HG02571 (cell line): ENCODE measurements around the gene C11orf21.
"Not testable (repeated sequence)": the region's sequence is repeated elsewhere in the genome, so short reads cannot be mapped to it uniquely, and the experiment has no call there.

Experiments used
- ATAC-seq: cut with Tn5 transposase; IDR thresholded peaks from one replicate; pipeline ENCODE4 v1.9.1; 2021; ENCODE audit warnings: mild to moderate bottlenecking, moderate library complexity; ENCODE audit not compliant: unreplicated experiment

C11orf21 gene

DNA sequence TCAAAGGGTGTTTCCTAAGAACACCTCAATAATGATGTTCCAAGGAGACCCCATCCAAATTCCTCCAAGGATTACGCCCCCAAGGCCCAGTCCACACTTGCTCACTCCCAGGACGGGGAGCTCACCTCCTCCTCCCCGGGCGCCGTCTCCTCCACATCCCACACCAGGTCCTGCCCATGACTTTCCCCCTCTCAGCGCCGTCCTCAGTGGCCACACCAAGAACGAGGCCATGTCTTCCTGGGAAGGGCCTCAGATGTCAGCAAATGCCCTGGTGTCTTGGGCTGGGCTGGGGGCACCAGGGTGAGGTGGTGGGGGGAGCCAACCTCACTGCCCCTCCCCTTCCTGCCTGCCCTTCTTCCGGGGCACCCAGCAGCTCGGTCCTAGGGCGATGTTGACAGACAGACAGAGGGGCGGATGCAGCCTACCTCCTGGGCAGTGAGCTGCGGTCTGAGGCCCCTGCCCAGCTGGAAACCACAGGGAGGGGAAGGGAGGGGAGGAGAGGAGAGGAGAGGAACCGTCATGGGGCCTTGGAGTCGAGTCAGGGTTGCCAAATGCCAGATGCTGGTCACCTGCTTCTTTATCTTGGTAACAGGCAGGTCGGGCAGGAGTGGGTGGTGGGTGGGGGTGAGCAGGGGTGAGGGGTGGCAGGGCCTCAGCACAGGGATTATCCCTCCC, at the start of gene C11orf21, which contains the start of gene TSPAN32:
Gene C11orf21 (minus strand): TSS at position 288 of the 675 bp plus-strand sequence. CDS start 110 bp downstream, at position 178.
Gene TSPAN32 (plus strand): TSS at position 383 of the 675 bp plus-strand sequence. CDS start 137 bp downstream, at position 520.
- ATAC-seq: peak; percentile 52

DNA sequence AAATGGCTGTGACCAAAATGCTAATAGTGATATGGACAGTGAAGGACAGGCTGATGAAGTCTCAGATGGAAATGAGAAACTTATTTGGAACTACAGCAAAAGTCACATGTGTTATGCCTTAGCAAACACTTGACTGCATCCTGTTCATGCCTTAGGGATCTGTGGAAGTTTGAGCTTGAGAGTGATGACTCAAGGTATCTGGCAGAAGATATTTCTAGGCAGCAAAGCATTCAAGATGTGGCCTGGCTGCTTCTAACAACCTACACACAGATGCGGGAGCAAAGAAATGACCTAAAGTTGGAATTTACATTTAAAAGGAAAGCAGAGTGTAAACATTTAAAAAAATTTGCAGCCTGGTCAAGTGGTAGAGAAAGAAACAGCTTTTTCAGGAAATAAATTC, 47.3 kb upstream of the C11orf21 start:
- ATAC-seq: no peak

DNA sequence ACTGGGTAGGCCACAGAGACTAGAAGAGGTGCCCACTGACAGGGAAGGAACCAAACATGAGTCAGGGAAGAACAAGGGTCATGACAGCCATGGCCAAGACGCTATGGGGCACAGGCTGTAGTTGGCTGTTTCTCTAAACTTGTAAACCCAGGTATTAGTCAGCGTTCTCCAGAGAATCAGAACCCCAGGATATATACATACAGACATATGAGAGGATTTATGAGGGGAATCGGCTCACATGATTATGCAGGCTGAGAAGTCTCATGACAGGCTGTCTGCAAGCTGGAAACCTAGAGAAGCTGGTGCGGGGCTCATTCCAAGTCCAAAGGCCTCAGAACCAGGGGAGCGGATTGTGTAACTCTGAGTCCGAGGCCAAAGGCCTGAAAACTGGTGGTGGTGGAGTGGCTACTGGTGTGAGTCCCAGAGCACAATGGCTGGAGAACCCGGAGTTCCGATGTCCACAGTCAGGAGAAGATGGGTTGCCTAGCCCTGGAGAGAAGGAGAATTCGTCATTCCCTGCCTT, 45.7 kb upstream of the C11orf21 start:
- ATAC-seq: no peak

DNA sequence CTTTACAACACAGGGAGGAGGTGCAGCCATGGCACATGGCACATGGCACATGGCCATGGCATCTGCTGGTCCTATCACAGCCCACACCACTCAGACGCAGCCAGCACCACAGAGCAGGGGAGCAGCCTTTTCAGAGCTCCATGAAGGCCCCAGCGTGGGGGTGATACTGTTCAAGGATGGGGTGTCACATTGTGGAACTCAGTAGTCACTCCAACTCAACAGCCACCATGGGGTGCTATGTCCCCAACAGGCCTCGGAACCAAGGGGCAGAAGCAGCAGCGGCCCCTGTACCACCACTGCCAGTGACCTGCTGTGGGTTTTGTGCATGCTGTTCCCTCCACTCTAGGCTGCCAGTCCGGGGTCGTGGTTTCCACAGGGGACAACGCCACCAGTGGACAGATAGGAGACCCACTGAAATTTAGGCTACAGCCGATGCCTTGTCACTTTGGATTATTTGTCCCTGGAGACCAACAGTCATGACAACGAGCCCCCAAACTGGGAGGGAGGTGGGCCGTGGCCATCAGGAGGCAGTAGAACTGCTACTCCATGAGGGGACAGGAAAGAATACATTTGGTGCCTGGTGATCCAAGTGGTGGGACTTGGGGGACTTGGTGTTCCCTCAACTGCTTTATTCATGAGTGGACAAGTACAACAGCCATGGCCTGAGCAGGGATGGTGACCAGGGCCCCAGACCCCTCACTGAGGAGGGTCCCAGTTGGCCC, 45.0 kb upstream of the C11orf21 start:
- ATAC-seq: no peak

DNA sequence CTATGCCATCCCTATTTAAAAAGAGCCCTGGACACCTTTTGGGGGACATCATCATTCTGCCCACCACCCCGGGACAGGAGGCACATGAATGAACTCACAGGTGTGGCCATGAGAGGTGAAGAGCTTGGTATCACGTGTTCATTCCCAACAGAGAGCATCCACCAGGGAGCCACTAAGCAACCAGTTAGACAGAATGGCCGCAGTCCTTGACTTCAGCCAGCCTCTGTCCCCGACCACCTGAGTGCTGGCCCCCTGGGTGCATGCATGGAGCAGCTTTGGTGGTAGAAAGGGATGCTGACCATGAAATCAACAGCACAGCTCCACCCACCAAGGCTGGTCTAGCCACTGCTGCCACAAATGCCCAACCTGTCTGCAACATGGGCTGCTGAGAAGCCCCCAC, 44.3 kb upstream of the C11orf21 start:
- ATAC-seq: no peak

DNA sequence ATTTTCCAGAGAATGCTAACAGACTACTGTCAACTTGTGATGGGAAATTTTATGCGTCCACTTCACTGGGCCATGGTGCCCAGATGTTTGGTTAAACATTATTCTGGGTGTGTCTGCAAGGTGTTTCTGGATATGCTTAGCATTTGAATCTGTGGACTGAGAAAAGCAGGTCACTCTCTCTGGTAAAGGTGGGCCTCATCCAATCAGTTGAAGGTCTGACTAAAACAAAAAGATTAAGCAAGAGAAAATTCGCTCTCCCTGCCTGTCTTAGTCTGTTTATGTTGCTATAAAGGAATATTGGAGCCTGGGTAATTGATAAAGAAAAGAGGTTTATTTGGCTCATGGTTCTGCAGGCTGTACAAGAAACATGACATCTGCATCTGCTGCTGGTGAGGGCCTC, 43.3 kb upstream of the C11orf21 start:
- no peak for ATAC-seq

DNA sequence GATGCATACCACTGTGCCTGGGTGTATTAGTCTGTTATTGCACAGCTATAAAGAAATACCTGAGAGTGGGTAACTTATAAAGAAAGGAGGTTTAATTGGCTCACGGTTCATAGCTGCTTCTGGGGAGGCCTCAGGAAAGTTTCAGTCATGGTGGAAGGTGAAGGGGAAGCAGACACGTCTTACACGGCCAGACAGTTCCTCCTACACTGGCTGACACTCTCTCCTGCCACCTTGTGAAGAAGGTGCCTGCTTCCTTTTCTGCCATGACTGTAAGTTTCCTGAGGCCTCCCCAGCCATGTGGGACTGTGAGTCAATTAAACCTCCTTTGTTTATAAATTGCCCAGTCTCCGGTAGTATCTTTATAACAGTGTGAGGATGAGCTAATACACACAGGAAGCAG, 41.8 kb upstream of the C11orf21 start:
- ATAC-seq: no peak

DNA sequence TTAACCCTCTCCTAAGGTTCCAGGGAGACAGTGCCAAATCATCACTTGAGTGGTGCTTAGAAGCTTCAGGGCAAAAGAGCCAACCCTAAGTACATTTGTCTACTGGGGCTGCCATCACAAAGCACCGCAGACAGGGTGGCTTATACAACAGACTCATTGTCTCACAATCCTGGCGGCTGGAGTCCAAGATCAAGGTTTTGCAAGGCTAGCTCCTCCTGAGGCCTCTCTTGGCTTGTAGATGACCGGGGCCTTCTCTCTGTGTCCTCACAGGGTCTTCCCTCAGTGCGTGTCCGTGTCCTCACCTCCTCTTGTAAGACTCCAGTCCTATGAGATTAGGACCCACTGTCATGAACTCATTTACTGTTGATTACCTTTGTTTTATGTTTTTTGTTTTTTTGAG, 41.3 kb upstream of the C11orf21 start:
- no peak for ATAC-seq

DNA sequence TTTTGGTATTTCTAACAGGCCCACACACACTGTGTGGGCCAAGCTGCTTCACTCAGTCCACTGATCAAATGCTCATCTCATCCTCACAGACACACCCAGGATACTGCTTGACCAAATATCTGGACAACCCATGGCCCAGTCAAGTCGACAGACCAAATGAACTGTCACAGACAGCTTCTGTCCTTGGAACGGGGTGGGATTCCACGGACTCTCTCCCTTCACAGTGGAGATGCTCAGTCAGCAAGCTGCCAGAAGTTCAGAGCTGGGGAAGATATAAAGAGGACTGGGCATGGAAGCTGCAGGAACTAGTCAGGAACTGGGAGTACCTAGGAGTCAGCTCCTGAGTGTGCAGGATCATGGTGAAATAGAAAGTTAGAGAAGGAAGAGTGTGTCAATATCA, 40.8 kb upstream of the C11orf21 start:
- no peak for ATAC-seq

DNA sequence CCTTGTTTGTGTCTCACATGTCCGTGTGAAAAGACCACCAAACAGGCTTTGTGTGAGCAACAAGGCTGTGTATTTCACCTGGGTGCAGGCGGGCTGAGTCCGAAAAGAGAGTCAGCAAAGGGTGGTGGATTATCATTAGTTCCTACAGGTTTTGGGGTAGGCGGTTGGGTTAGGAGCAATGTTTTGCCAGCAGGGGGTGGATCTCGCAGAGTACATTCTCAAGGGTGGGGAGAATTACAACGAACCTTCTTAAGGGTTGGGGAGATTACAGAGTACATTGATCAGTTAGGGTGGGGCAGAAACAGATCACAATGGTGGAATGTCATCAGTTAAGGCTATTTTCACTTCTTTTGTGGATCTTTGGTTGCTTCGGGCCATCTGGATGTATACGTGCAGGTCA, 37.0 kb upstream of the C11orf21 start:
- not testable (repeated sequence) for ATAC-seq

DNA sequence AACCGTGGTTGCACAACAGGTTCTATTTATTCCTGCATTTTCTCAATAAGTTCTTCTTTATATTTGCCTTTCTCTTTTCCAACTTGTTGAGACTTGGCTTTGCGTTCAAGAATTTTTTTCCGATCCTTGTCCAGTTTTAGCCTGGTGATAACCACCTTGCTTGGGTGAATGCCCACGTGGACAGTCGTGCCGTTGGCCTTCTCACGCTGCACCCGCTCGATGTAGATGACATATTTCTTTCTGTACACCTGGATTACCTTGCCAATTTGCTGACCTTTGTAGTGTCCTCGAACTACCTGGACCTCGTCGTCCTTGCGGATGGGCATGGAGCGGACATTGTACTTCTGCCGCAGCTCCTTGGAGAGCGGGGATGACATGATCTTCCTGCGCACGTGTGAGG, 33.6 kb upstream of the C11orf21 start:
- ATAC-seq: not testable (repeated sequence)

DNA sequence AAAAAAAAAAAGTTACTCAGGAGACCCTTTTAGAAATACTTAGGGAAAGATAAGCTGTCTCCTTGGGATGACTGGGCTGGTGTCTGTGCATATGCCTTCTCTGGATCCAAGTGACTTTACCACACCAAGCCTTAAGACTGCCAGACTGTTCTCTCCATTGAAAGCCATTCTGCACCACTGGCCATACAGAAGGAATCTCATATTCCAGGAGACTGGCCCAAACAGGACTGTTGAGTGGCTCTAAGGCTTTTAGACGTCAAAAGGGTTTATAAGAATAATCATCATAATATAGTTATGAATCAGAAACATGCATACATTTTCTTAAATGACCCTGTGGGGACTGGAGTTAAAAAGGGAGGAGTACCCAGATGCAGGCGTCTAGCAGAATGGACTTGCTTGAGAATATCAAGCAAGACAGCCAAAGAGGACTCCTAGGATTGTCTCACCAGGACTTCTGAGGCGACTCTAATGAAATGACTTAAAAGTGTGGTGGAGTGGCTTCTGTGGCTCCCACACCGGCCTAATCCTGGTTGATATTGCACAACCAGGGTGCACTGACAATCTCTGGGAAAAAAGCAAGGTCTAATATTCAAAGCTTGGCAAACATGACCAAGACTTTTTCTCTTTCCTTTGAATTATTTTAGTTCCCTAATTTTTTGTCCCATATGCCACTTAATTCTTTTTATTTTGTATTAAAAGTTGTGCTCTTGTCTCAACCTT, 31.9 kb upstream of the C11orf21 start:
- ATAC-seq: not testable (repeated sequence)

DNA sequence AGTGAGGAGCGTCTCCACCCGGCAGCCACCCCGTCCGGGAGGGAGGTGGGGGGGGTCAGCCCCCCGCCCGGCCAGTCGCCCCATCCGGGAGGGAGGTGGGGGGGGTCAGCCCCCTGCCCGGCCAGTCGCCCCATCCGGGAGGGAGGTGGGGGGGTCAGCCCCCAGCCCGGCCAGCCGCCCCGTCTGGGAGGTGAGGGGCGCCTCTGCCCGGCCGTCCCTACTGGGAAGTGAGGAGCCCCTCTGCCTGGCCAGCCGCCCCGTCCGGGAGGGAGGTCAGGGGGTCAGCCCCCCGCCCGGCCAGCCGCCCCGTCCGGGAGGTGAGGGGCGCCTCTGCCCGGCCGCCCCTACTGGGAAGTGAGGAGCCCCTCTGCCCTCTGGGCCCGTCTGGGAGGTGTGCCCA, 30.9 kb upstream of the C11orf21 start:
- ATAC-seq: not testable (repeated sequence)

DNA sequence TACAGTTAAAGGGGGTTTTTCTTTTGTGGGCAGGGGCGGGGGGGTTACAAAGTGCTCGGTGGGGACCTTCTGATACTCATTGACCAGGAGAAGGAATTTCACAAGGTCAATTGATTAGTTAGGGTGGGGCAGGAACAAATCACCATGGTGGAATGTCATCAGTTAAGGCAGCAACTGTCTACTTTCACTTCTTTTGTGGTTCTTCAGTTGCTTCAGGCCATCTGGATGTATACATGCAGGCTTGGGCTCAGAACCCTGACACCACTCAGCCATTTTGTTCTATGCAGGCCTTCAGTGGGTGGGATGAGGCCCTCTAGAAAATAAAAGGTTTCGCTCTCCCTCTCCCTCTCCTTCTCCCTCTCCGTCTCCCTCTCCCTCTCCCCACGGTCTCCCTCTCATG, 29.7 kb upstream of the C11orf21 start:
- ATAC-seq: no peak

DNA sequence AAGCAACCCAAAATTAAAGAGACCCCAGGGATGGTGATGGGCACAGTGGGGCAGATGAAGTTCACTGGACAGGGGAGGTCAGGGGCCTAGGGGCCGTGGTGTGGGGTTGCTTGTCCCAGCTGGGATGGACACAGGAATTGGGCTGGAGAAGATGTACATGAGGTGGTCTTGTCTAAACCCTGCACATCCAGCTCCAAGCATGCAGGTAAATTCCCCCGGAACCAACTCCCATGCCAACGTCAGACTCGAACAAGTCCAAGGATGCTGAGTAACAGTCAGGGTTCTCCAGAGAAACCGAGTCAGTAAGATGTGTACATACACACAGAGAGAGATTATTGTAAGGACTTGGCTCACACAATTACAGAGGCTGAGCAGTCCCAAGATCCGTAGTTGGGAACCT, 29.0 kb upstream of the C11orf21 start:
- no peak for ATAC-seq

DNA sequence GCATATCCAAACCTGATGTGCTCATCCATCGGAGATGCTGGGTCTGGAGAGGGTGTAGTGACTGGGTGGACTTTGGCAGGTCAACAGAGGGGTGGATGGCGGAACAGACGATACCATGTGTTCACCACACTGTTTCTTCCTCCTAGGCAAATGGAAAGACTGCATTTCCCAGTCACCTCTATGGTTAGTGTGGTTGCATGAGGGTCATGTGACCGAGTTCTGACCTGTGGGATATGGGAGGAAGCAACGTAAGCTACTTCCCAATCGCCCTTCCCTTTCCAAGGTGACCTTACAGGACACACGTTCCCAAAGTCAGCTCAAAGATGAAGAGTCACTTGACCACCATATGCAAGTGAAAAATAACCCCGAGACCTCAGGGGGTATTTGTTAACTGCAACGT, 27.8 kb upstream of the C11orf21 start:
- ATAC-seq: no peak

DNA sequence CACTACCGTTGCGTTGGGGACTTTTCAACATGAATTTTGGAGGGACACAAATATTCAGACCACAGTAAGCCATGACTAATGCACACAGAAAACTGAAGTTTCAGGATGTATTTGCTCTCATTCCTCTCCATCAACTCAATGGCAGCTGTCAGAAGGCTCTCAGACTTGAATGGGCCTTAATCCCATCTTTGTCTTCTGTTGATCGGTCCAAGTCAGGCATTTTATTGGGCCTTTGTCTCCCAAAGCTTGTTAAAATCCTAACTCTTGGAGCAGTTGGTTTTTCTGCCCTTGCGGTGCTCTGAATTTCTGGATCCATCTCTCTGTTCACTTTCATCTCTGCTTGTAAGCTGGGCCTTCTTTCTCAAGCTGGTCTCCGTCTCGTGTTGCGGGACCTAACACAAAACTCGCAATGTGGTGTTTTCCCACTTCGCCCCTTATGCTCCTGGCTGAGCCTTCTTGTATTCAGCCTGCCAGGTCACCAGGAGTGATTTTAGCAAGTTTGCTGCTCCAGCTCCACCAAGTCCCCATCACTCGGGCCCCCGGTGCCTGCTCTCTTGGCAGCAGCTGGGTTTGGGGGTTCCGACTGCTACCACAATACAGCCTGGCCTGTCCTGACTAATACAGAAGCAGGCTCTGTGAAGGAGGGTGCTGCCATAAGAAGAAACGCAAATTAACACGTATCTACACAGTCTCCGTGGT, 27.1 kb upstream of the C11orf21 start:
- no peak for ATAC-seq

DNA sequence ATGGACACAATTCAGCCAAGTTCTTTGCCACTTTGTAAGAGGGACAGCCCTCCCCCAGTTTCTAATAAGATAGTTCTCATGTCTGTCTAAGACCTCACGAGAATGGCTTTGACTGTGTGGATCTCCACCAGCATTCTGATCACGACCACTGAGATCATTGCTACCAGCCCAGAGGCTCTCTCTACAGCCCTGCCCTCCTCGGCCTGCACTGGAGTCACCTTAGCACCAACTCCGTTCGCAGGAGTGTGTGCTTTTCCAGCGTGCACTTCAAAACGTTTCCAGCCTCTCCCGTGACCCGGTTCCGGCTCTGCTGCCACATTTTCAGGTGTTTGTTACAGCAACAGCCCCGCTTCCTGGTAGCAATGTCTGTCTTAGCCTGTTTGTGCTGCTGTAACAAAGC, 26.3 kb upstream of the C11orf21 start:
- ATAC-seq: no peak

DNA sequence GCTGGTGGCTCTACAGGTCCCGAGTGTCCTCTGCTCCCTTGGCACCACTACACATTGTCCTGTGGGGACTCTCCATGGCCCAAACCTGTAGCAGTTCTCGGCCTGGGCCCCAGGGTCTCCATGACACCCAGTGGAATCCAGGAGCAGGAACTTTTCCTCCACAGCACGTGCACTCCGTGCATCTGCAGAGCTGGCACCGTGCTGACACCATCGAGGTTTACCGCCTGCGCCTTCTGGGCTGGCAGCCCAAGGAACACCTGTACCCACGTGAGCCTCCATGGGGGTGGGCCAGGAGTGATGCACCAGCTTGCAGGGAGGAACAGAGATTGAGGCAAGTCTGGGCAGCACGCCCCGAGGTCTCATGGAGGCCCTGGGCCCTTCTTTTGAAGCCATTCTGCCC, 25.3 kb upstream of the C11orf21 start:
- ATAC-seq: no peak

DNA sequence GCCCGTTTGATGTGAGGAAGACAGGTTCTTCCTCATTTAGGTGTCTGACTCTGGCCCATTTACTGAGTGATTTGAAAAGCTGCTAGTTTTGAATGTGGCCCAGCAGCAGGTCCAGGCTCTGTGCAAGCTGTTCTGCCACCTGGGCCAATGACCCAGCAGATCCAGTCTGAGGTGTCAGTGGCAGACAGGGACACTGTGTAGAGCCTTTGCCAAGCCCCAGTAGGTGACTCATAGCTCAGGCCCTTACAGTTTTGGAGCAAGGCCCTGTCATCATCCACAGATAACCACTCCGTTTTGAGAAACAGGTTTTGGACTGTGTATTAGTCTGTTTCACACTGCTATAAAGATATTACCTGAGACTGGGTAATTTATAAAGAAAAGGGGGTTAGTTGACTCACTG, 24.0 kb upstream of the C11orf21 start:
- no peak for ATAC-seq

DNA sequence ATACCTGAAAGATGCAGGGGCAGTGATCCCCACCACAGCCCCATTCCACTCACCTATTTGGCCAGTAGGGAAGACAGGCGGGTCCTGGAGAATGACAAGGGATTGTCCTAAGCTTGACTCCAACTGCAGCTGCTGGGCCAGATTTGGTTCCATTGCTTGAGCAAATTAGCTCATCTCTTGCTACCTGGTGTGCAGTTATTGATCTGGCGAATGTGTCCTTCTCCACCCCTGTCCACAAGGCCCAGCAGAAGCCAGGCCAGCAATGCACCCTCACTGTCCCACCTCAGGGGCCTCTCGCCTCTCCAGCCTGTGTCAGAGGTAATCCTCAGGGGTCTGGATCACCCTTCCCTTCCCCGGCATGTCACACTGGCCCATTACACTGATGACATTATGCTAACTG, 23.4 kb upstream of the C11orf21 start:
- no peak for ATAC-seq
